GM20000 (cell line): Measurements from ENCODE around the gene ADAT3.
"Not testable (repeated sequence)": the region's sequence is repeated elsewhere in the genome, so short reads cannot be mapped to it uniquely, and the experiment has no call there.

Experiments used
- DNase-seq: peaks from one replicate; pipeline ENCODE4 v3.0.0; 2012; ENCODE audit warnings: low spot score
- TF ChIP-seq, protein P1 (sequence below): IDR thresholded peaks from 2 replicates; pipeline ENCODE4 v1.5.1; 2012; ENCODE audit warnings: mild to moderate bottlenecking, control low read depth; ENCODE audit errors: extremely low read depth, missing control alignments

Gene ADAT3

GRCh38 chr19:1883784-1884183 lies 21.4 kb upstream of the ADAT3 start:
- TF ChIP-seq, protein P1, sequence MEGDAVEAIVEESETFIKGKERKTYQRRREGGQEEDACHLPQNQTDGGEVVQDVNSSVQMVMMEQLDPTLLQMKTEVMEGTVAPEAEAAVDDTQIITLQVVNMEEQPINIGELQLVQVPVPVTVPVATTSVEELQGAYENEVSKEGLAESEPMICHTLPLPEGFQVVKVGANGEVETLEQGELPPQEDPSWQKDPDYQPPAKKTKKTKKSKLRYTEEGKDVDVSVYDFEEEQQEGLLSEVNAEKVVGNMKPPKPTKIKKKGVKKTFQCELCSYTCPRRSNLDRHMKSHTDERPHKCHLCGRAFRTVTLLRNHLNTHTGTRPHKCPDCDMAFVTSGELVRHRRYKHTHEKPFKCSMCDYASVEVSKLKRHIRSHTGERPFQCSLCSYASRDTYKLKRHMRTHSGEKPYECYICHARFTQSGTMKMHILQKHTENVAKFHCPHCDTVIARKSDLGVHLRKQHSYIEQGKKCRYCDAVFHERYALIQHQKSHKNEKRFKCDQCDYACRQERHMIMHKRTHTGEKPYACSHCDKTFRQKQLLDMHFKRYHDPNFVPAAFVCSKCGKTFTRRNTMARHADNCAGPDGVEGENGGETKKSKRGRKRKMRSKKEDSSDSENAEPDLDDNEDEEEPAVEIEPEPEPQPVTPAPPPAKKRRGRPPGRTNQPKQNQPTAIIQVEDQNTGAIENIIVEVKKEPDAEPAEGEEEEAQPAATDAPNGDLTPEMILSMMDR: no peak
- no peak for DNase-seq

GRCh38 chr19:1884291-1884718 lies 20.9 kb upstream of the ADAT3 start:
- TF ChIP-seq, protein P1: no peak
- no peak for DNase-seq

- DNase-seq: no peak
- TF ChIP-seq, protein P1: no peak
Observed at GRCh38 chr19:1884719-1885334, 20.4 kb upstream of the ADAT3 start.

DNA sequence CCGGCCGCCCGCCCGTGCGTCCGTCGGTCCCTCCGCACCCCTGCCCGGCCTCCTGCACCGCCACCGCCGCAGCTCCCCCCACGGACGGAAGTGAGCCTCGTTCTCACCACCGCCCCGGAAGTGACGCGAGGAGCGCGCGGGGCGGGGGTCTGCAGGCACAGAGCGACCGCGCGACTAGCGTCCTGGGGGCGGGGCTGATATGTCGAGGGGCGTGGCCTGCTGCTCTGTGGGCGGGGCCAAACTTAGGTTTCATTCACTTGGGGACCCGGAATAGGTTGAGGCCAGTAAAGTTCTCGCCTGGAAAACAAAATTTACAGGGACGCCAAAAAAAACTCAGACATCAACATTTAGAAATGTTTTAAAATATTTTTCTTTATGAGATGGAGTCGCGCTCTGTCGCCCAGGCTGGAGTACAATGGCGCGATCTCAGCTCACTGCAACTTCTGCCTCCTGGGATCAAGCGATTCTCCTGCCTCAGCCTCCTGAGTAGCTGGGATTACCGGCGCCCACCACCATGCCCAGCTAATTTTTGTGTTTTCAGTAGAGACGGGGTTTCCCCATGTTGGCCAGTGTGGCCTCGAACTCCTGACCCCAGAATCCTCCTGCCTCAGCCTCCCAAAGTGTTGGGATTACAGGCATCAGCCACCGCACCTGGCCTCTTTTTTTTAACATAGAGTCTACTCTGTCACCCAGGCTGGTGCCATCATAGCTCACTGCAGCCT lies 19.6 kb upstream of the ADAT3 start, which contains the start of gene ABHD17A:
TSS of gene ABHD17A (minus strand) at position 99 of the 722 bp plus-strand sequence. CDS start 3,930 bp downstream, outside the sequence.
- DNase-seq: peak; percentile 99

DNA sequence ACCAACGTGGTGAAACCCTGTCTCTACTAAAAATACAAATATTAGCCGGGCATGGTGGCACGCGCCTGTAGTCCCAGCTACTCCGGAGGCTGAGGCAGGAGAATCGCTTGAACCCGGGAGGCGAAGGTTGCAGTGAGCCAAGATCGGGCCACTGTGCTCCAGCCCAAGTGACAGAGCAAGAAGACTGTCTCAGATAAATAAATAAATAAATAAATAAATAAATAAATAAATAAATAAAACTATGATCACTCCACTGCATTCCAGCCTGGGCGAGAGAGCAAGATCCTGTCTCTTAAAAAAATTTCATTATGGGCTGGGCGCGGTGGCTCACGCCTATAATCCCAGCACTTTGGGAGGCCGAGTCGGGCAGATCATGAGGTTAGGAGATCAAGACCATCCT lies 18.8 kb upstream of the ADAT3 start:
- DNase-seq: not testable (repeated sequence)

DNA sequence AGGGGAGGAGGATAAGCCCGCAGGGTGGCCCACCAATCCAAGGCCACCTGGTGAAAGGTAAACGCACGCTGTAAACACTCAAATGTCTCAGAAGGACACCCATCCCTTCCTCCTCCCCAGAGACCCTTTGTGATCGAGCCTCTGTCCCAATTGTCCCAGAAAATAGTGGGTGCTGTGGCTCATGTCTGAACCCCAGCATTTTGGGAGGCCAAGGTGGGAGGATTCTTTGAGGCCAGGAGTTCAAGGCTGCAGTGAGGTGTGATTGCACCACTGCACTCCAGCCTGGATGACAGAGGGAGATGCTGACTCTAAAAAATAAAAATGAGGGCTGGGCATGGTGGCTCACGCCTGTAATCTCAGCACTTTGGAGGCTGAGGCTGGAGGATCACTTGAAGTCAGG lies 16.8 kb upstream of the ADAT3 start:
- no peak for DNase-seq
- TF ChIP-seq, protein P1: no peak

GRCh38 chr19:1889907-1890306 lies 15.3 kb upstream of the ADAT3 start:
- no peak for DNase-seq
- TF ChIP-seq, protein P1: no peak

- TF ChIP-seq, protein P1: no peak
- DNase-seq: no peak
Observed at GRCh38 chr19:1893791-1894190, 11.4 kb upstream of the ADAT3 start.
